Panc1 (cell line): ENCODE data around the gene UBR3. TPM values are rescaled to one million over a fixed set of nuclear protein-coding genes. Genes with fewer than 3 reads are reported as not detected.

Experiments used
- ATAC-seq: fragments of 200-7000 bp; cut with Tn5 transposase; 2 replicates; pipeline ENCODE4 v1.9.1; 2020; ENCODE audit warnings: mild to moderate bottlenecking, moderate library complexity
- BruUV-seq: library from RNA; stranded (reverse); fragments of 400-500 nt; replicated peaks from 2 replicates; lab custom pipeline; 2021; lab: Mats Ljungman, UMichigan
- CTCF ChIA-PET: fragments of 300-600 bp; sonication (Branson Sonifier 250); formaldehyde crosslinking; loops from one replicate; lab custom pipeline; 2022; ENCODE audit warnings: antibody characterized with exemption; lab: Charles Lee
- POLR2A ChIA-PET: fragments of 300-600 bp; sonication (Branson Sonifier 250); formaldehyde crosslinking; loops from one replicate; lab custom pipeline; 2022; ENCODE audit warnings: antibody characterized with exemption; lab: Charles Lee
- DNase-seq: peaks from one replicate; pipeline ENCODE4 v3.0.0-alpha.2; 2010; ENCODE audit warnings: low read depth, low spot score
- H3K27ac ChIP-seq: 2 replicates; pipeline ENCODE4 v1.5.1; 2011; ENCODE audit warnings: mild to moderate bottlenecking, low read length, inconsistent platforms
- H3K27me3 ChIP-seq: fragments of 200-500 bp; sonication (Bioruptor generic); 2 replicates; pipeline ENCODE4 v1.6.0; 2014; ENCODE audit warnings: low read length, inconsistent platforms; ENCODE audit not compliant: control insufficient read depth, insufficient read depth
- H3K36me3 ChIP-seq: fragments of 200-500 bp; sonication (Bioruptor generic); 2 replicates; pipeline ENCODE4 v1.5.1; 2014; ENCODE audit warnings: inconsistent platforms, mild to moderate bottlenecking, low read length, moderate library complexity; ENCODE audit not compliant: control insufficient read depth, insufficient read depth
- H3K4me1 ChIP-seq: 2 replicates; pipeline ENCODE4 v1.5.1; 2011; ENCODE audit warnings: inconsistent platforms, mild to moderate bottlenecking, low read length, moderate library complexity; ENCODE audit not compliant: control insufficient read depth, insufficient read depth
- H3K4me3 ChIP-seq, 2 experiments: 2 replicates each; pipeline ENCODE4 v1.5.1; 2011 to 2012; ENCODE audit warnings: low read depth in 2 of 2, low read length in 2 of 2, mild to moderate bottlenecking in 2 of 2, inconsistent platforms in 1 of 2, moderate library complexity in 1 of 2
- H3K9me3 ChIP-seq: fragments of 200-500 bp; sonication (Bioruptor generic); 2 replicates; pipeline ENCODE4 v1.5.1; 2014; ENCODE audit warnings: low read depth, mild to moderate bottlenecking, inconsistent platforms, low read length, moderate library complexity; ENCODE audit not compliant: control insufficient read depth, insufficient read depth
- CTCF ChIP-seq: fragments of 450-650 bp; IDR thresholded peaks from 2 replicates; pipeline ENCODE4 v1.5.1; 2017; ENCODE audit warnings: mild to moderate bottlenecking
- POLR2AphosphoS5 ChIP-seq: IDR thresholded peaks from 2 replicates; pipeline ENCODE4 v1.6.1; 2012; ENCODE audit warnings: mild to moderate bottlenecking, low read depth, low read length, moderate library complexity
- SIN3A ChIP-seq: IDR thresholded peaks from 2 replicates; pipeline ENCODE4 v1.6.1; 2012; ENCODE audit warnings: low read depth, mild to moderate bottlenecking, low read length, moderate library complexity, borderline replicate concordance; ENCODE audit not compliant: insufficient read depth
- TCF7L2 ChIP-seq: IDR thresholded peaks from 2 replicates; pipeline ENCODE4 v1.6.1; 2011; ENCODE audit warnings: mild to moderate bottlenecking, low read depth, low read length, inconsistent platforms
- in situ Hi-C: cut with HindIII; loops from 2 replicates; pipeline ENCODE4 v1.10.0; 2016; ENCODE audit warnings: low sequenced_read_pairs, low pct_unique_long_range_greater_than_20kb
- intact Hi-C: fragments of 100-400 bp; cut with micrococcal nuclease; formaldehyde crosslinking; loops from one replicate; pipeline ENCODE4 v1.10.0; 2022; ENCODE audit not compliant: unreplicated experiment
- total RNA-seq: library from RNA; stranded (reverse); gene quantifications from one replicate; pipeline ENCODE4 v1.2.1, GENCODE V29; 2021; ENCODE audit not compliant: unreplicated experiment
- TF ChIP-seq, protein P1 (sequence below), 2 experiments: IDR thresholded peaks; 2 replicates each; pipeline ENCODE4 v1.6.1; 2011 to 2012; ENCODE audit warnings: low read depth in 2 of 2, control low read depth in 1 of 2, low read length in 1 of 2, mild to moderate bottlenecking in 1 of 2, moderate library complexity in 1 of 2; ENCODE audit not compliant: insufficient read depth in 1 of 2

Gene UBR3
- total RNA-seq, 1 experiment from 2014 or later, result 27.9 TPM

DNA sequence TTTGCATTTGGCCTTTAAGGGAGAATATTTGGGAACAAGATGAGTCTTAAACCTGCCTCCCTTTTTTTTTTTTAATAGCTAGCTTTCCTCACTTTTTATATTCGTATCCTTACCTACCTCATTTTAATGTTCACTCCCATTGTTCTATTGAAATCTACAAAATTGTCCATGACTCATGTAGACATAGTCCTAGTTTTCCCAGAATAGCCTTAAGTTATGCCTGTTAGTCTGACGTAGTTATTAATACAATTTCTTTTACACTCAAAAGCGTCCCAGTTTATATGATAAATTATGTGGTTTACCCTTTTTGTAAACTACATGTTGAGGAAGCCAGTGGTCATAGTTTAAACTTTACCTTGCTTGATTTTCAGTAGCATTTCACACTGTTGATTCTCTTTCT is 73.4 kb downstream of the UBR3 start:
- Histone ChIP-seq H3K36me3 (no peaks in the 10 kb centered on the region), H3K27me3 (no peaks in the 10 kb centered on the region), H3K4me3 (no peak overlapping the region), H3K4me1 (no peaks in the 10 kb centered on the region), H3K9me3 (no peaks in the 10 kb centered on the region), H3K27ac (no peak overlapping the region)
- no TSS peak for BruUV-seq
- in situ Hi-C loops, result no loop called here
- no peak for ATAC-seq
- ChIA-PET CTCF (no interaction called here), POLR2A (no interaction called here)
- DNase-seq, result no peak
- no peak for TF ChIP-seq CTCF
- no peak for TF ChIP-seq TCF7L2
- TF ChIP-seq, protein P1, sequence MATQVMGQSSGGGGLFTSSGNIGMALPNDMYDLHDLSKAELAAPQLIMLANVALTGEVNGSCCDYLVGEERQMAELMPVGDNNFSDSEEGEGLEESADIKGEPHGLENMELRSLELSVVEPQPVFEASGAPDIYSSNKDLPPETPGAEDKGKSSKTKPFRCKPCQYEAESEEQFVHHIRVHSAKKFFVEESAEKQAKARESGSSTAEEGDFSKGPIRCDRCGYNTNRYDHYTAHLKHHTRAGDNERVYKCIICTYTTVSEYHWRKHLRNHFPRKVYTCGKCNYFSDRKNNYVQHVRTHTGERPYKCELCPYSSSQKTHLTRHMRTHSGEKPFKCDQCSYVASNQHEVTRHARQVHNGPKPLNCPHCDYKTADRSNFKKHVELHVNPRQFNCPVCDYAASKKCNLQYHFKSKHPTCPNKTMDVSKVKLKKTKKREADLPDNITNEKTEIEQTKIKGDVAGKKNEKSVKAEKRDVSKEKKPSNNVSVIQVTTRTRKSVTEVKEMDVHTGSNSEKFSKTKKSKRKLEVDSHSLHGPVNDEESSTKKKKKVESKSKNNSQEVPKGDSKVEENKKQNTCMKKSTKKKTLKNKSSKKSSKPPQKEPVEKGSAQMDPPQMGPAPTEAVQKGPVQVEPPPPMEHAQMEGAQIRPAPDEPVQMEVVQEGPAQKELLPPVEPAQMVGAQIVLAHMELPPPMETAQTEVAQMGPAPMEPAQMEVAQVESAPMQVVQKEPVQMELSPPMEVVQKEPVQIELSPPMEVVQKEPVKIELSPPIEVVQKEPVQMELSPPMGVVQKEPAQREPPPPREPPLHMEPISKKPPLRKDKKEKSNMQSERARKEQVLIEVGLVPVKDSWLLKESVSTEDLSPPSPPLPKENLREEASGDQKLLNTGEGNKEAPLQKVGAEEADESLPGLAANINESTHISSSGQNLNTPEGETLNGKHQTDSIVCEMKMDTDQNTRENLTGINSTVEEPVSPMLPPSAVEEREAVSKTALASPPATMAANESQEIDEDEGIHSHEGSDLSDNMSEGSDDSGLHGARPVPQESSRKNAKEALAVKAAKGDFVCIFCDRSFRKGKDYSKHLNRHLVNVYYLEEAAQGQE (IDR thresholded peaks at IDR 0.05; ENCODE audit: insufficient read depth in 1 of 2, low read depth in 2 of 2, low read length in 1 of 2), result no peak
- TF ChIP-seq POLR2AphosphoS5, result no peak
- no peak for TF ChIP-seq SIN3A
- intact Hi-C loops, result no loop called here

DNA sequence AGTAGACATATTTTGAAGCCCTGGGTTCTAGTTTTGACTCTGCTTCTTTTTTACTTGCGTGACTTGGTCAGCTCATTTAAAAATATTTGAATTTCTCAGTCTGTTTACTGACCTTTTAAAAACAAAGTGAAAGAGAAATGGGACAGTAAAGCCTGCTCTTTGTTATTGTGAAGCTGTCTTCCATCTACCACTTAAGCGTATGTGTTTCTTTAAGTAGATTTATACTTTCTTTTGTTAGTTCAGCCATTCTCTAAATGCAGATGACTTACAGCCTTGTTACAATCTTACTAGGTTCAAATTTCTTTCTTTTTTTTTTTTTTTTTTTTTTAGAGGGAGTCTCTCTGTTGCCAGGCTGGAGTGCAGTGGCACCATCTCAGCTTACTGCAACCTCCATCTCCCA is 79.5 kb downstream of the UBR3 start:
- intact Hi-C loops (no loop called here), in situ Hi-C loops (no loop called here)
- TF ChIP-seq, protein P1 (IDR thresholded peaks at IDR 0.05; ENCODE audit: insufficient read depth in 1 of 2, low read depth in 2 of 2, low read length in 1 of 2), result no peak
- TF ChIP-seq SIN3A, result no peak
- no peak for TF ChIP-seq CTCF
- no peak for TF ChIP-seq POLR2AphosphoS5
- TF ChIP-seq TCF7L2, result no peak
- ATAC-seq, result no peak
- no peak for DNase-seq
- Histone ChIP-seq H3K27me3 (no peaks in the 10 kb centered on the region), H3K4me3 (no peak overlapping the region), H3K9me3 (no peaks in the 10 kb centered on the region), H3K27ac (no peak overlapping the region), H3K4me1 (no peaks in the 10 kb centered on the region), H3K36me3 (no peaks in the 10 kb centered on the region)
- ChIA-PET CTCF (interaction anchor here (0.7 kb wide), 1 partner anchor 96 kb away, joined by 10 read pairs; no protein-coding TSS in a partner anchor), POLR2A (interaction anchor here (0.7 kb wide), 1 partner anchor 419 kb away, joined by 6 read pairs; no protein-coding TSS in a partner anchor)
- no TSS peak for BruUV-seq
